GM23338 (cell line): Measurements from ENCODE around the gene LCP1. TPM values are rescaled to one million over a fixed set of nuclear protein-coding genes. Genes with fewer than 3 reads are reported as not detected.

Experiments
- ATAC-seq: fragments of 200-7000 bp; cut with Tn5 transposase; 3 replicates; pipeline ENCODE4 v1.9.1; 2020
- DNase-seq: peaks from one replicate; pipeline ENCODE4 v3.0.0-alpha.2; 2015; ENCODE audit warnings: low spot score
- H2AFZ ChIP-seq: fragments of 200-600 bp; sonication (generic); 2 replicates; pipeline ENCODE4 v1.8.0; 2016; ENCODE audit warnings: antibody characterized with exemption, mild to moderate bottlenecking, moderate library complexity
- H3F3A ChIP-seq: fragments of 200-600 bp; sonication (generic); replicated peaks from 2 replicates; pipeline ENCODE4 v1.8.0; 2017; ENCODE audit warnings: antibody characterized with exemption, mixed run types, low read depth
- H3K27ac ChIP-seq: fragments of 200-600 bp; sonication (generic); 2 replicates; pipeline ENCODE4 v1.6.1; 2016; ENCODE audit warnings: low read depth
- H3K27me3 ChIP-seq: fragments of 200-600 bp; sonication (generic); 2 replicates; pipeline ENCODE4 v1.8.0; 2016; ENCODE audit warnings: mild to moderate bottlenecking, mixed run types, moderate library complexity; ENCODE audit not compliant: insufficient read depth
- H3K36me3 ChIP-seq: fragments of 200-600 bp; sonication (generic); 2 replicates; pipeline ENCODE4 v1.8.0; 2016; ENCODE audit warnings: mild to moderate bottlenecking; ENCODE audit not compliant: insufficient read depth
- H3K4me1 ChIP-seq: fragments of 200-600 bp; sonication (generic); 2 replicates; pipeline ENCODE4 v1.8.0; 2016; ENCODE audit warnings: mild to moderate bottlenecking, moderate library complexity; ENCODE audit not compliant: insufficient read depth
- H3K4me2 ChIP-seq: fragments of 200-600 bp; sonication (generic); 2 replicates; pipeline ENCODE4 v1.7.1; 2017; ENCODE audit warnings: mixed run types
- H3K4me3 ChIP-seq: fragments of 200-600 bp; sonication (generic); 2 replicates; pipeline ENCODE4 v1.6.1; 2016; ENCODE audit warnings: mixed run types
- H3K79me2 ChIP-seq: fragments of 200-600 bp; sonication (generic); replicated peaks from 2 replicates; pipeline ENCODE4 v1.8.0; 2017; ENCODE audit warnings: mild to moderate bottlenecking; ENCODE audit not compliant: insufficient read depth
- H3K9me2 ChIP-seq: fragments of 200-600 bp; sonication (generic); 2 replicates; pipeline ENCODE4 v1.8.0; 2017; ENCODE audit not compliant: insufficient read depth
- H4K20me1 ChIP-seq: fragments of 200-600 bp; sonication (generic); replicated peaks from 2 replicates; pipeline ENCODE4 v1.8.0; 2017; ENCODE audit warnings: mild to moderate bottlenecking; ENCODE audit not compliant: insufficient read depth
- H3K27ac Mint-ChIP-seq: 2 replicates; pipeline ENCODE4 v1.8.0; 2020; ENCODE audit warnings: inconsistent platforms, mild to moderate bottlenecking, moderate library complexity, mixed read lengths
- H3K27me3 Mint-ChIP-seq: 3 replicates; pipeline ENCODE4 v1.8.0; 2022; ENCODE audit warnings: low read depth, mild to moderate bottlenecking, moderate library complexity, mixed read lengths, inconsistent platforms; ENCODE audit not compliant: insufficient read depth, poor library complexity
- H3K36me3 Mint-ChIP-seq: 3 replicates; pipeline ENCODE4 v1.8.0; 2021; ENCODE audit warnings: low read depth, mild to moderate bottlenecking, inconsistent platforms, moderate library complexity, mixed read lengths
- H3K4me1 Mint-ChIP-seq: 3 replicates; pipeline ENCODE4 v1.8.0; 2020; ENCODE audit warnings: mild to moderate bottlenecking, inconsistent platforms, mixed read lengths
- H3K4me3 Mint-ChIP-seq: 3 replicates; pipeline ENCODE4 v1.8.0; 2021; ENCODE audit warnings: moderate library complexity, mild to moderate bottlenecking, inconsistent platforms, mixed read lengths
- H3K9me3 Mint-ChIP-seq: 3 replicates; pipeline ENCODE4 v1.8.0; 2020; ENCODE audit warnings: moderate library complexity, mild to moderate bottlenecking, inconsistent platforms, mixed read lengths
- CREB1 ChIP-seq: fragments of 250-450 bp; sonication (Bioruptor Pico); IDR thresholded peaks from 2 replicates; pipeline ENCODE4 v1.5.0; 2020; ENCODE audit warnings: low read depth, mild to moderate bottlenecking, moderate library complexity
- EZH2 ChIP-seq: fragments of 200-600 bp; sonication (generic); IDR thresholded peaks from one replicate; pipeline ENCODE4 v1.8.0; 2017; ENCODE audit warnings: antibody characterized with exemption, mild to moderate bottlenecking, low read depth; ENCODE audit not compliant: unreplicated experiment
- EZH2phosphoT487 ChIP-seq: fragments of 200-600 bp; sonication (generic); IDR thresholded peaks from one replicate; pipeline ENCODE4 v1.8.1; 2018; ENCODE audit warnings: antibody characterized with exemption; ENCODE audit not compliant: unreplicated experiment
- STAT1 ChIP-seq: IDR thresholded peaks from one replicate; pipeline ENCODE4 v1.6.1; 2016; ENCODE audit warnings: antibody characterized with exemption; ENCODE audit not compliant: unreplicated experiment
- polyA plus RNA-seq: library from polyadenylated mRNA; unstranded; fragments of >200 nt; fragmentation: Nextera tagmentation; extraction: Ambion mirVana; gene quantifications from 2 replicates; pipeline ENCODE4 v1.2.1, GENCODE V29; 2016
- total RNA-seq: library from RNA; depleted of rRNA; stranded (reverse); fragments of >200 nt; shearing (Covaris generic); gene quantifications from 2 replicates; pipeline ENCODE4 v1.2.3, GENCODE V29; 2014
- TF ChIP-seq, protein P1 (sequence below), 2 experiments: fragments of 200-600 bp in 1 of 2; sonication (generic) in 1 of 2; conservative IDR thresholded peaks; 2 replicates each; pipeline versions ENCODE4 v1.5.1 to v1.6.1; 2016 to 2017; ENCODE audit warnings: antibody characterized with exemption in 2 of 2, low read depth in 2 of 2, mild to moderate bottlenecking in 2 of 2, moderate library complexity in 1 of 2

Gene LCP1
- total and polyA plus RNA-seq, 2 experiments from 2014 or later: 1.9 to 3.4 TPM

GRCh38 chr13:46129955-46130618 is 51.9 kb downstream of the LCP1 start (continued):
- TF ChIP-seq, protein P1, sequence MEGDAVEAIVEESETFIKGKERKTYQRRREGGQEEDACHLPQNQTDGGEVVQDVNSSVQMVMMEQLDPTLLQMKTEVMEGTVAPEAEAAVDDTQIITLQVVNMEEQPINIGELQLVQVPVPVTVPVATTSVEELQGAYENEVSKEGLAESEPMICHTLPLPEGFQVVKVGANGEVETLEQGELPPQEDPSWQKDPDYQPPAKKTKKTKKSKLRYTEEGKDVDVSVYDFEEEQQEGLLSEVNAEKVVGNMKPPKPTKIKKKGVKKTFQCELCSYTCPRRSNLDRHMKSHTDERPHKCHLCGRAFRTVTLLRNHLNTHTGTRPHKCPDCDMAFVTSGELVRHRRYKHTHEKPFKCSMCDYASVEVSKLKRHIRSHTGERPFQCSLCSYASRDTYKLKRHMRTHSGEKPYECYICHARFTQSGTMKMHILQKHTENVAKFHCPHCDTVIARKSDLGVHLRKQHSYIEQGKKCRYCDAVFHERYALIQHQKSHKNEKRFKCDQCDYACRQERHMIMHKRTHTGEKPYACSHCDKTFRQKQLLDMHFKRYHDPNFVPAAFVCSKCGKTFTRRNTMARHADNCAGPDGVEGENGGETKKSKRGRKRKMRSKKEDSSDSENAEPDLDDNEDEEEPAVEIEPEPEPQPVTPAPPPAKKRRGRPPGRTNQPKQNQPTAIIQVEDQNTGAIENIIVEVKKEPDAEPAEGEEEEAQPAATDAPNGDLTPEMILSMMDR (conservative IDR thresholded peaks at IDR 0.05; ENCODE audit: low read depth in 2 of 2): no peak
- no peak for TF ChIP-seq EZH2phosphoT487
- TF ChIP-seq EZH2: no peak
- no peak for TF ChIP-seq CREB1 (CRISPR knock-in tag)
- no peak for TF ChIP-seq STAT1

- DNase-seq: no peak
- Histone ChIP-seq H3K9me2 (no peaks in the 10 kb centered on the region), H3K4me3 (no peak overlapping the region), H3K27me3 (no peaks in the 10 kb centered on the region), H3K79me2 (no peaks in the 10 kb centered on the region), H3K36me3 (no peaks in the 10 kb centered on the region), H3K4me1 (no peaks in the 10 kb centered on the region), H4K20me1 (no peaks in the 10 kb centered on the region), H2AFZ (0 out of 2 replicates have a peak overlapping the region, but pooled peaks have one; percentile 2), H3F3A (no peaks in the 10 kb centered on the region), H3K4me2 (no peak overlapping the region), H3K27ac (no peak overlapping the region)
- no peak for ATAC-seq
- H3K27ac Mint-ChIP-seq: no peak overlapping the region
- peaks cover 4% of the 10 kb centered on the region for H3K27me3 Mint-ChIP-seq
- no peaks in the 10 kb centered on the region for H3K9me3 Mint-ChIP-seq
- TF ChIP-seq, protein P1 (conservative IDR thresholded peaks at IDR 0.05; ENCODE audit: low read depth in 2 of 2): no peak
- H3K36me3 Mint-ChIP-seq: no peaks in the 10 kb centered on the region
- no peak overlapping the region for H3K4me3 Mint-ChIP-seq
- 0 out of 3 replicates have a peak, but pooled peaks cover 2% of the 10 kb centered on the region for H3K4me1 Mint-ChIP-seq
Observed at GRCh38 chr13:46129124-46129523, 52.9 kb downstream of the LCP1 start.

DNA sequence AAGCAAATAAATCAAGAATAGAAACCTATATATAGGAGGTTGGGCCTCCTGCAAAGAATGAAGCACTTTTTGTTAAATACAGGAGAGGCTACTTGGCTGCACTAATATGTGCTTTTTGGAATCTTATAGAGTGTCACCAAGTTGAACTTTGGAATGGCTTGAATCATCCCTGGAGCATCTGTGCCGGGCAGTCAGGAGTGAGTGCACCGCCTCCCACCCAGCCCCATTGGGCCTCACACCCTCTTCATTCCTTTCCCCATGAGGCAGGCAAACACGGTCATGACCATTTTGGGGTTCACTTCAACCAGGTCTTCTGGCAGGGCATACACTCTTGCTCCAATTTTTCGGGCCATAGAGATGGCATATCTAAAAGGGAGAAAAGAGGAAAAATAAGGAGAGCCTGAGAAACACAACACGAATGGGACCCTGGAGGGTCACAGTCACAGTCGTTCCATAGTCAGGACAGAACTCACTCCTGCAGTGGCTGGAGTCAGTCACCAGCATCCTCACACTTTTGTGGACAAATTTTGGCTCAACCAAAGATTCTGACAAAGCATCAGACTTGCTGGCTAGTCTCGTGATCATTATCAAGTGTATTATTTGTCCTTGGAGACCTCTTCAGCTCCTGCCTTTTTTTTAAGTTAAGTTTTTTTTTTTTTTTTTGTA is 54.5 kb downstream of the LCP1 start:
- Histone ChIP-seq H4K20me1 (no peaks in the 10 kb centered on the region), H3K9me2 (no peaks in the 10 kb centered on the region), H3F3A (no peaks in the 10 kb centered on the region), H3K4me3 (no peak overlapping the region), H3K27ac (no peak overlapping the region), H3K36me3 (no peaks in the 10 kb centered on the region), H2AFZ (no peak overlapping the region), H3K4me1 (no peaks in the 10 kb centered on the region), H3K4me2 (no peak overlapping the region), H3K79me2 (no peaks in the 10 kb centered on the region), H3K27me3 (no peaks in the 10 kb centered on the region)
- Mint-ChIP-seq H3K36me3 (no peaks in the 10 kb centered on the region), H3K27ac (no peak overlapping the region), H3K27me3 (peaks cover 5% of the 10 kb centered on the region), H3K4me1 (no peaks in the 10 kb centered on the region), H3K9me3 (no peaks in the 10 kb centered on the region; the same call in 2 of the 3 replicates), H3K4me3 (no peak overlapping the region)
- ATAC-seq (no peak), DNase-seq (no peak)
- TF ChIP-seq CREB1 (CRISPR knock-in tag) (no peak), EZH2 (no peak)
- TF ChIP-seq, protein P1 (conservative IDR thresholded peaks at IDR 0.05; ENCODE audit: low read depth in 2 of 2): no peak
